K562 treated with DMSO at 1 percent for 48 hours (cell line): Measurements from ENCODE around the gene MIAT. TPM values are rescaled to one million over a fixed set of nuclear protein-coding genes. Genes with fewer than 3 reads are reported as not detected.

Experiments used
- total RNA-seq: library from RNA; unstranded; fragments of 300-600 nt; gene quantifications from 2 replicates; pipeline ENCODE4 v1.2.3, GENCODE V29; 2022; ENCODE audit warnings: low replicate concordance; ENCODE audit errors: extremely low read depth

The MIAT gene
- total RNA-seq = not detected in 2 replicates

GRCh38 chr22:26656891-26657851 lies at the start of gene MIAT:
Gene MIAT (plus strand): TSS chr22:26657588.

DNA sequence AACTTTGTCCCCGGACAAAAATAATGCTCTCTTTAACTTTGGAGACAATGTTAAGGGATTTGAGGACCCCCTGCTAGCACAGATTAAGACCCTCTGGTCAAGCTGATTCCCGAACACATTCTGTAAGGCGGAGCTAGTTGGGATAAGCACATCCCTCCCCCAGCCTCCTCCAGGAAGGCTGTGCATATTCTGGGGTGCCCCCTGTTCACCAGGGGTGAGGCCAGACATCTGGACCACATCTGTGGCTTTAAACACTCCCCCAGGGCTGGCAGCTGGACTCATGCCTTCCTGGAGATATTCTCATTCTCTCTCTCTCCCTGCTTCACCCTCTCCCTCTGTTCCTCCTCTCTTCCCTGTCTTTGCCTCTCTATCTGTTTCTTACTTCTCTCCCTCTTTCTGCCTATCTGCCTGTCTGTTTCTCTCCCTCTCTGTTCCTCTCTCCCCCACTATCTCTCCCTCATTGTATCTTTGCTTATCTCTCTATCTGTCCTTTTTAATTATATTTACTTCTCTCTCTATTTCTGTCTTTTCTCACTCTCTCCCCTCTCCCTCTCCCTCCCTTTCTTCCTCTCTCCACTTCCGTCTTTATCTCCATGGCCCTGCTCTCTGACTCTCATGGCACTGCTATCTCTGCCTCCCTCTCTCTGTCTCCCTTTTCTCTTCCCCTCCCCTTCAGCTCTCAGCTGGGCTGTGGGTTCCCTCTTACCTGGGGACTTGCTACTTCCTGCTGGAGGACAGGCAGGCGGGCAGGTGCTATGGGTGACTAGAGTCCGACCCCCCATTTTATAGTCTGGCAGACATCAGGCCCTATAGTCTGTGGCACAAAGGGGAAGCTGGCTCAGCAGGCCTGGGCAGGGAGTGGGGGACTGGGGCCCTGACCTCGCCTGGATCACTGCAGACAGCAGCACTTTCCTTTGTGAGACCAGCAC lies 39.9 kb upstream of the MIAT start, which contains the start of gene CRYBB1:
Gene CRYBB1, minus strand, starts transcription at position 757 of the 929 bp plus-strand sequence. CDS start 1,708 bp downstream, outside the sequence.

GRCh38 chr22:26621663-26622062 lies 35.7 kb upstream of the MIAT start, which contains the start of gene CRYBA4:
Gene CRYBA4 (plus strand): TSS chr22:26621963. CDS start chr22:26622597, 634 bp downstream.

Other genes starting within 250 kb of the MIAT start
- not detected in 2 replicates for gene ASPHD2, start 228.3 kb upstream of the MIAT start, total RNA-seq
- not detected in 2 replicates for gene HPS4, start 173.8 kb upstream of the MIAT start, total RNA-seq
- not detected in 2 replicates for gene SRRD, start 173.7 kb upstream of the MIAT start, total RNA-seq
- gene TFIP11, start 145.1 kb upstream of the MIAT start, total RNA-seq = not detected in 2 replicates
- gene TPST2, start 67.5 kb upstream of the MIAT start, total RNA-seq = not detected in 2 replicates
- not detected in 2 replicates for gene CRYBB1, start 39.6 kb upstream of the MIAT start, total RNA-seq
- gene CRYBA4, start 35.6 kb upstream of the MIAT start, total RNA-seq = not detected in 2 replicates